ENCODE results near the gene TP73. TPM values are rescaled to one million over a fixed set of nuclear protein-coding genes. Genes with fewer than 3 reads are reported as not detected.

TP73 gene
- total RNA-seq, 1 experiment from 2014 or later = 11.9 TPM

GRCh38 chr1:3743421-3743820 is 91.1 kb downstream of the TP73 start:
- Mint-ChIP-seq H3K27ac (ENCODE audit: unreplicated experiment) (no peak overlapping the region), H3K9me3 (ENCODE audit: unreplicated experiment) (no peaks in the 10 kb centered on the region), H3K4me3 (ENCODE audit: unreplicated experiment) (no peak overlapping the region), H3K27me3 (ENCODE audit: insufficient read depth, unreplicated experiment) (no peaks in the 10 kb centered on the region), H3K4me1 (ENCODE audit: low read depth, unreplicated experiment) (peaks cover 5% of the 10 kb centered on the region), H3K36me3 (ENCODE audit: insufficient read depth, unreplicated experiment) (no peaks in the 10 kb centered on the region)
- Histone ChIP-seq H3K4me3 (ENCODE audit: low read depth, low read length) (no peak overlapping the region), H3K4me1 (no peaks in the 10 kb centered on the region), H3K27me3 (replicated peaks; ENCODE audit: control insufficient read depth, insufficient read depth, low read length) (no peaks in the 10 kb centered on the region), H3K36me3 (ENCODE audit: control insufficient read depth, insufficient read depth, low read length) (no peaks in the 10 kb centered on the region), H3K9me3 (no peaks in the 10 kb centered on the region)
- BruUV-seq (replicated peaks) = no TSS peak
- ChIA-PET CTCF (no interaction called here), POLR2A (no interaction called here)
- no peak for TF ChIP-seq CTCF (IDR thresholded peaks at IDR 0.05; ENCODE audit: insufficient read depth in 1 of 2, low read depth in 1 of 2, low read length in 1 of 2, severe bottlenecking in 1 of 2, unreplicated experiment in 1 of 2)
- intact Hi-C loops (cut with micrococcal nuclease; ENCODE audit: unreplicated experiment) = no loop called here
- no peak for DNase-seq

- no peak overlapping the region for H3K4me3 Mint-ChIP-seq (ENCODE audit: unreplicated experiment)
- no peaks in the 10 kb centered on the region for H3K36me3 Mint-ChIP-seq (ENCODE audit: insufficient read depth, unreplicated experiment)
- no peaks in the 10 kb centered on the region for H3K4me1 ChIP-seq
- H3K36me3 ChIP-seq (ENCODE audit: control insufficient read depth, insufficient read depth, low read length) = no peaks in the 10 kb centered on the region
- no peaks in the 10 kb centered on the region for H3K27me3 Mint-ChIP-seq (ENCODE audit: insufficient read depth, unreplicated experiment)
- no peaks in the 10 kb centered on the region for H3K9me3 Mint-ChIP-seq (ENCODE audit: unreplicated experiment)
- H3K9me3 ChIP-seq = no peaks in the 10 kb centered on the region
- intact Hi-C loops (cut with micrococcal nuclease; ENCODE audit: unreplicated experiment) = no loop called here
- BruUV-seq (replicated peaks) = no TSS peak
- no peak overlapping the region for H3K27ac Mint-ChIP-seq (ENCODE audit: unreplicated experiment)
- no peak for DNase-seq
- H3K27me3 ChIP-seq (replicated peaks; ENCODE audit: control insufficient read depth, insufficient read depth, low read length) = no peaks in the 10 kb centered on the region
- no peak overlapping the region for H3K4me3 ChIP-seq (ENCODE audit: low read depth, low read length)
- peaks cover 6% of the 10 kb centered on the region for H3K4me1 Mint-ChIP-seq (ENCODE audit: low read depth, unreplicated experiment)
- no peak for TF ChIP-seq CTCF (IDR thresholded peaks at IDR 0.05; ENCODE audit: insufficient read depth in 1 of 2, low read depth in 1 of 2, low read length in 1 of 2, severe bottlenecking in 1 of 2, unreplicated experiment in 1 of 2)
- CTCF ChIA-PET = no interaction called here
- POLR2A ChIA-PET = no interaction called here
Measured at GRCh38 chr1:3743826-3744225, 91.5 kb downstream of the TP73 start.

GRCh38 chr1:3744646-3745045 is 92.3 kb downstream of the TP73 start:
- intact Hi-C loops (cut with micrococcal nuclease; ENCODE audit: unreplicated experiment) = no loop called here
- Histone ChIP-seq H3K36me3 (ENCODE audit: control insufficient read depth, insufficient read depth, low read length) (no peaks in the 10 kb centered on the region), H3K4me1 (no peaks in the 10 kb centered on the region), H3K4me3 (ENCODE audit: low read depth, low read length) (no peak overlapping the region), H3K27me3 (replicated peaks; ENCODE audit: control insufficient read depth, insufficient read depth, low read length) (no peaks in the 10 kb centered on the region), H3K9me3 (no peaks in the 10 kb centered on the region)
- Mint-ChIP-seq H3K9me3 (ENCODE audit: unreplicated experiment) (no peaks in the 10 kb centered on the region), H3K36me3 (ENCODE audit: insufficient read depth, unreplicated experiment) (no peaks in the 10 kb centered on the region), H3K4me1 (ENCODE audit: low read depth, unreplicated experiment) (peaks cover 6% of the 10 kb centered on the region), H3K27me3 (ENCODE audit: insufficient read depth, unreplicated experiment) (no peaks in the 10 kb centered on the region), H3K4me3 (ENCODE audit: unreplicated experiment) (no peak overlapping the region), H3K27ac (ENCODE audit: unreplicated experiment) (no peak overlapping the region)
- ChIA-PET CTCF (no interaction called here), POLR2A (no interaction called here)
- DNase-seq = no peak
- no TSS peak for BruUV-seq (replicated peaks)
- TF ChIP-seq CTCF (IDR thresholded peaks at IDR 0.05; ENCODE audit: insufficient read depth in 1 of 2, low read depth in 1 of 2, low read length in 1 of 2, severe bottlenecking in 1 of 2, unreplicated experiment in 1 of 2) = no peak
